Stimulated activated CD4-positive, alpha-beta T cell treated with anti-CD3 and anti-CD28 coated beads, Interleukin-15, amount 100 ng/mL, for 24 hours (primary cell): ENCODE data around the gene BACH1.
"Not testable (repeated sequence)": the region's sequence is repeated elsewhere in the genome, so short reads cannot be mapped to it uniquely, and the experiment has no call there.

Experiments used
- DNase-seq: peaks from one replicate; pipeline ENCODE4 v3.0.0-alpha.2; 2020

The BACH1 gene

GRCh38 chr21:29350246-29350779 is 51.6 kb downstream of the BACH1 start:
- no peak for DNase-seq

- no peak for DNase-seq
Measured at GRCh38 chr21:29351691-29352090, 53.0 kb downstream of the BACH1 start.

GRCh38 chr21:29355043-29355710 is 56.5 kb downstream of the BACH1 start:
- DNase-seq: not testable (repeated sequence)

- not testable (repeated sequence) for DNase-seq
Measured at GRCh38 chr21:29356291-29356690, 57.6 kb downstream of the BACH1 start.

GRCh38 chr21:29356810-29357209 is 58.1 kb downstream of the BACH1 start:
- not testable (repeated sequence) for DNase-seq

- no peak for DNase-seq
Measured at GRCh38 chr21:29359718-29360117, 61.0 kb downstream of the BACH1 start.

- no peak for DNase-seq
Measured at GRCh38 chr21:29360799-29361765, 62.4 kb downstream of the BACH1 start.

- no peak for DNase-seq
Measured at GRCh38 chr21:29362758-29363157, 64.0 kb downstream of the BACH1 start.

GRCh38 chr21:29365661-29366265 is 67.0 kb downstream of the BACH1 start:
- no peak for DNase-seq

- DNase-seq: no peak
Measured at GRCh38 chr21:29366532-29366931, 67.8 kb downstream of the BACH1 start.

- no peak for DNase-seq
Measured at GRCh38 chr21:29367335-29367734, 68.6 kb downstream of the BACH1 start.

- no peak for DNase-seq
Measured at GRCh38 chr21:29368906-29369305, 70.2 kb downstream of the BACH1 start.

GRCh38 chr21:29371464-29371863 is 72.7 kb downstream of the BACH1 start:
- DNase-seq: peak; percentile 42

- peak; percentile 59 for DNase-seq
Measured at GRCh38 chr21:29372063-29372802, 73.5 kb downstream of the BACH1 start.

GRCh38 chr21:29374481-29374880 is 75.8 kb downstream of the BACH1 start:
- DNase-seq: no peak

GRCh38 chr21:29376556-29376955 is 77.8 kb downstream of the BACH1 start:
- peak; percentile 69 for DNase-seq

- DNase-seq: no peak
Measured at GRCh38 chr21:29377266-29377665, 78.5 kb downstream of the BACH1 start.

GRCh38 chr21:29378832-29379231 is 80.1 kb downstream of the BACH1 start:
- no peak for DNase-seq

- DNase-seq: no peak
Measured at GRCh38 chr21:29379517-29380054, 80.9 kb downstream of the BACH1 start.

GRCh38 chr21:29382030-29382654 is 83.4 kb downstream of the BACH1 start:
- no peak for DNase-seq

- DNase-seq: no peak
Measured at GRCh38 chr21:29384683-29385359, 86.1 kb downstream of the BACH1 start.
